ENCODE results near the gene ZNF785.

DNA sequence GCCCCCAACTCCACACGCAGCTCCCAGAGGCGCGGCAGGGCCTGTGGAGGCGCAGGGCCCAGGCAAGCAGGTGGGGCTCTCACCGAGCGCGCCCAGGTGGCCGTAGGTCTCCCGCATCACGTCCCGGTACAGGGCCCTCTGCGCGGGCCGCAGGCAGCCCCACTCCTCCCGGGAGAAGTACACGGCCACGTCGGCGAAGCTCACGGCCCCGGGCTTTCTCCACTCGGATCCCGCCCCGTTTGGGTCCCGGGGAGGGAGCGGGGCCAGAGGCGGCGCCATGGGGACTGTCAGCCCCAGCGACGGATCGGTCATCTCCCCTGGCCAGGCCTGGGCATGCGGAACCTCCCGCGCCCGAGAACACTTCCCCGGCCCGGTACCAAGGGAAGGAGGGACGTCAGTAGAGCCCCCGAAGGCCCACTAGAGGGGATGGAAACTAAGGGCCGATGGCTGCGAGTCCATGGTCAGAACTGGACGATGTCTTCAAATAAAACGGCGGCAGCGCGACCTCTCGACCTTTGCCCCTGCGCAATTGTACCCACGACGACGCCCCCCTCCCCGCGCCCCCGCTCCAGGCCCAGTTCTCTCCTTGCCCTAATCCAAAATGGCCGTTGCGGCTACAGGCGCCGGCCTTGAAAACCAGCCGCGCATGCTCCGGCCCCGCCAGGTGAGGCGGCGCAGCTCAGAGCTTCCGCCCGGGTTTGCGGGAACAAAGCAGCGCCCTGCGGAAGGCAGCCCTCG, 51.0 kb downstream of the ZNF785 start, which contains the start of gene ZNF747:
- TF ChIP-seq EZH2 (IDR thresholded peaks at IDR 0.05; ENCODE audit: low read length) = no peak
- TF ChIP-seq, protein P1, sequence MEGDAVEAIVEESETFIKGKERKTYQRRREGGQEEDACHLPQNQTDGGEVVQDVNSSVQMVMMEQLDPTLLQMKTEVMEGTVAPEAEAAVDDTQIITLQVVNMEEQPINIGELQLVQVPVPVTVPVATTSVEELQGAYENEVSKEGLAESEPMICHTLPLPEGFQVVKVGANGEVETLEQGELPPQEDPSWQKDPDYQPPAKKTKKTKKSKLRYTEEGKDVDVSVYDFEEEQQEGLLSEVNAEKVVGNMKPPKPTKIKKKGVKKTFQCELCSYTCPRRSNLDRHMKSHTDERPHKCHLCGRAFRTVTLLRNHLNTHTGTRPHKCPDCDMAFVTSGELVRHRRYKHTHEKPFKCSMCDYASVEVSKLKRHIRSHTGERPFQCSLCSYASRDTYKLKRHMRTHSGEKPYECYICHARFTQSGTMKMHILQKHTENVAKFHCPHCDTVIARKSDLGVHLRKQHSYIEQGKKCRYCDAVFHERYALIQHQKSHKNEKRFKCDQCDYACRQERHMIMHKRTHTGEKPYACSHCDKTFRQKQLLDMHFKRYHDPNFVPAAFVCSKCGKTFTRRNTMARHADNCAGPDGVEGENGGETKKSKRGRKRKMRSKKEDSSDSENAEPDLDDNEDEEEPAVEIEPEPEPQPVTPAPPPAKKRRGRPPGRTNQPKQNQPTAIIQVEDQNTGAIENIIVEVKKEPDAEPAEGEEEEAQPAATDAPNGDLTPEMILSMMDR (optimal IDR thresholded peaks at IDR 0.05 in 1 of 3, IDR thresholded peaks at IDR 0.05 in 1 of 3, conservative IDR thresholded peaks at IDR 0.05 in 1 of 3; ENCODE audit: extremely low read depth in 1 of 3, insufficient read depth in 2 of 3, low read length in 3 of 3) = peak in 1 of 3 experiments; percentile 19
